Naive thymus-derived CD4-positive, alpha-beta T cell (primary cell): ENCODE measurements around the gene PCDH17. TPM values are rescaled to one million over a fixed set of nuclear protein-coding genes. Genes with fewer than 3 reads are reported as not detected.

Experiments
- ATAC-seq: fragments of 150-1000 bp; cut with Tn5 transposase; 2 replicates; pipeline ENCODE4 v1.10.0; 2021; ENCODE audit warnings: mild to moderate bottlenecking, moderate library complexity
- CTCF ChIA-PET: fragments of 350-600 bp; sonication (Branson Sonifier 250); formaldehyde crosslinking; loops from one replicate; lab custom pipeline; 2021; ENCODE audit warnings: antibody characterized with exemption; lab: Charles Lee
- POLR2A ChIA-PET: fragments of 350-600 bp; sonication (Branson Sonifier 250); formaldehyde crosslinking; loops from one replicate; lab custom pipeline; 2021; ENCODE audit warnings: antibody characterized with exemption, inconsistent platforms; lab: Charles Lee
- DNase-seq, 9 donors: peaks; one replicate each; pipeline versions ENCODE4 v3.0.0 to v3.0.0-alpha.2; 2020 to 2022; ENCODE audit warnings: mixed read lengths in 1 of 9
- H3K27ac ChIP-seq: one replicate; pipeline ENCODE4 v1.7.0; 2013; ENCODE audit warnings: mild to moderate bottlenecking, low read depth, low read length, moderate library complexity
- H3K27me3 ChIP-seq, 2 donors: one replicate each; pipeline ENCODE4 v1.7.0; 2013; ENCODE audit warnings: low read length in 2 of 2, mild to moderate bottlenecking in 2 of 2, moderate library complexity in 2 of 2; ENCODE audit not compliant: control insufficient read depth in 2 of 2, insufficient read depth in 2 of 2
- H3K36me3 ChIP-seq, 3 experiments: 1 replicate in 2 of 3; 2 replicates in 1 of 3; pipeline ENCODE4 v1.7.0; 2013; ENCODE audit warnings: low read length in 3 of 3, mild to moderate bottlenecking in 3 of 3, moderate library complexity in 1 of 3; ENCODE audit not compliant: insufficient read depth in 3 of 3, control insufficient read depth in 2 of 3
- H3K4me1 ChIP-seq, 2 donors: one replicate each; pipeline ENCODE4 v1.7.0; 2013; ENCODE audit warnings: low read length in 2 of 2, mild to moderate bottlenecking in 2 of 2, moderate library complexity in 1 of 2; ENCODE audit not compliant: control insufficient read depth in 2 of 2, insufficient read depth in 2 of 2
- H3K4me3 ChIP-seq: 2 replicates; pipeline ENCODE4 v1.7.0; 2013; ENCODE audit warnings: mild to moderate bottlenecking, low read length
- H3K9me3 ChIP-seq, 3 experiments: 1 replicate in 2 of 3; 2 replicates in 1 of 3; pipeline ENCODE4 v1.7.0; 2013; ENCODE audit warnings: low read length in 3 of 3; ENCODE audit not compliant: control insufficient read depth in 2 of 3
- H3K27ac Mint-ChIP-seq, 9 donors: one replicate each; pipeline ENCODE4 v1.8.0; 2020 to 2022; ENCODE audit warnings: mixed read lengths in 9 of 9, mild to moderate bottlenecking in 8 of 9, moderate library complexity in 5 of 9, inconsistent platforms in 2 of 9
- H3K27me3 Mint-ChIP-seq, 5 donors: one replicate each; pipeline ENCODE4 v1.8.0; 2021 to 2022; ENCODE audit warnings: mixed read lengths in 5 of 5, mild to moderate bottlenecking in 1 of 5
- H3K36me3 Mint-ChIP-seq, 5 donors: one replicate each; pipeline ENCODE4 v1.8.0; 2020 to 2022; ENCODE audit warnings: mixed read lengths in 5 of 5, mild to moderate bottlenecking in 3 of 5, inconsistent platforms in 1 of 5
- H3K4me1 Mint-ChIP-seq, 7 donors: one replicate each; pipeline ENCODE4 v1.8.0; 2020 to 2022; ENCODE audit warnings: mixed read lengths in 7 of 7, mild to moderate bottlenecking in 3 of 7, inconsistent platforms in 1 of 7
- H3K4me3 Mint-ChIP-seq, 10 donors: one replicate each; pipeline ENCODE4 v1.8.0; 2020 to 2022; ENCODE audit warnings: mild to moderate bottlenecking in 10 of 10, mixed read lengths in 10 of 10, moderate library complexity in 6 of 10, inconsistent platforms in 2 of 10
- H3K9me3 Mint-ChIP-seq, 11 donors: one replicate each; pipeline ENCODE4 v1.8.0; 2020 to 2022; ENCODE audit warnings: mixed read lengths in 11 of 11, mild to moderate bottlenecking in 4 of 11, inconsistent platforms in 1 of 11, moderate library complexity in 1 of 11
- intact Hi-C, 2 donors: fragments of 100-400 bp; cut with micrococcal nuclease; formaldehyde crosslinking; loops; one replicate each; pipeline ENCODE4 v1.15.1; 2023
- polyA plus RNA-seq, 2 donors: library from polyadenylated mRNA; unstranded; fragments of 300-500 nt; fragmentation: Illumina TruSeq; gene quantifications; one replicate each; pipeline ENCODE4 v1.2.3, GENCODE V29; 2021
- total RNA-seq, 6 experiments: library from RNA in 5 of 6; stranded (reverse) in 5 of 6; gene quantifications; 1 replicate in 5 of 6; 2 replicates in 1 of 6; pipeline ENCODE4 v1.2.3 and lab custom pipeline; 2021 to 2026

The PCDH17 gene
- total and polyA plus RNA-seq, 7 experiments from 2014 or later: not detected

GRCh38 chr13:57760951-57761350 is 129.4 kb downstream of the PCDH17 start:
- Mint-ChIP-seq H3K9me3 (peaks cover 0 to 9% (median 4%) of the 10 kb centered on the region in 11 donors), H3K4me3 (no peak overlapping the region), H3K27me3 (no peaks in the 10 kb centered on the region), H3K36me3 (no peaks in the 10 kb centered on the region), H3K27ac (no peak overlapping the region), H3K4me1 (no peaks in the 10 kb centered on the region)
- H3K27me3 ChIP-seq: no peaks in the 10 kb centered on the region
- H3K4me3 ChIP-seq: no peak overlapping the region
- intact Hi-C loops: no loop called here
- no peaks in the 10 kb centered on the region for H3K36me3 ChIP-seq
- no peaks in the 10 kb centered on the region for H3K9me3 ChIP-seq
- DNase-seq: no peak
- no peak for ATAC-seq
- no peaks in the 10 kb centered on the region for H3K4me1 ChIP-seq
- ChIA-PET CTCF (no interaction called here), POLR2A (no interaction called here)
- no peak overlapping the region for H3K27ac ChIP-seq

- Histone ChIP-seq H3K36me3 (no peaks in the 10 kb centered on the region), H3K27me3 (no peaks in the 10 kb centered on the region), H3K4me1 (no peaks in the 10 kb centered on the region), H3K9me3 (no peaks in the 10 kb centered on the region), H3K27ac (no peak overlapping the region), H3K4me3 (no peak overlapping the region)
- intact Hi-C loops: no loop called here
- Mint-ChIP-seq H3K27me3 (no peaks in the 10 kb centered on the region), H3K4me3 (no peak overlapping the region), H3K9me3 (peaks cover 0 to 15% (median 4%) of the 10 kb centered on the region in 11 donors), H3K4me1 (no peaks in the 10 kb centered on the region), H3K36me3 (no peaks in the 10 kb centered on the region), H3K27ac (no peak overlapping the region)
- no peak for DNase-seq
- ATAC-seq: no peak
- ChIA-PET CTCF (interaction anchor here (0.7 kb wide), 1 partner anchor 227 kb away, joined by 3 read pairs; no protein-coding TSS in a partner anchor), POLR2A (no interaction called here)
Observed at GRCh38 chr13:57763689-57764088, 132.1 kb downstream of the PCDH17 start.
